Sigmoid colon (tissue), 7 donors: ENCODE measurements around the gene JUND. TPM values are rescaled to one million over a fixed set of nuclear protein-coding genes. Genes with fewer than 3 reads are reported as not detected.

Experiments used
- DNase-seq: peaks from one replicate; pipeline ENCODE4 v3.0.0-alpha.2; 2019
- H3K27ac ChIP-seq, 4 donors: fragments of 200-600 bp; sonication (generic); one replicate each; pipeline ENCODE4 v1.5.1; 2016 to 2019; ENCODE audit warnings: mild to moderate bottlenecking in 1 of 4
- H3K27me3 ChIP-seq, 3 donors: fragments of 200-600 bp; sonication (generic); one replicate each; pipeline ENCODE4 v1.5.1; 2019; ENCODE audit warnings: mild to moderate bottlenecking in 1 of 3
- H3K36me3 ChIP-seq, 4 donors: fragments of 200-600 bp; sonication (generic); one replicate each; pipeline ENCODE4 v1.5.1; 2016 to 2019
- H3K4me1 ChIP-seq, 4 donors: fragments of 200-600 bp; sonication (generic); one replicate each; pipeline ENCODE4 v1.5.1; 2017 to 2019
- H3K4me3 ChIP-seq, 4 donors: fragments of 200-600 bp; sonication (generic); one replicate each; pipeline ENCODE4 v1.5.1; 2017 to 2019; ENCODE audit warnings: mild to moderate bottlenecking in 2 of 4, moderate library complexity in 1 of 4
- H3K9me3 ChIP-seq, 4 donors: fragments of 200-600 bp in 3 of 4; sonication (generic) in 3 of 4; one replicate each; pipeline versions ENCODE4 v1.5.1 to v1.6.1; 2013 to 2019
- CTCF ChIP-seq, 4 experiments: fragments of 450-650 bp in 3 of 4; fragments of 200-600 bp in 1 of 4; IDR thresholded peaks; one replicate each; pipeline ENCODE4 v1.5.1; 2016 to 2019; ENCODE audit warnings: antibody characterized with exemption in 4 of 4, mild to moderate bottlenecking in 3 of 4, moderate library complexity in 2 of 4
- EP300 ChIP-seq, 4 donors: sonication (generic); formaldehyde crosslinking; IDR thresholded peaks; one replicate each; pipeline ENCODE4 v1.6.1; 2017; ENCODE audit warnings: antibody characterized with exemption in 4 of 4
- POLR2A ChIP-seq, 2 donors: fragments of 450-650 bp; IDR thresholded peaks; one replicate each; pipeline ENCODE4 v1.6.1; 2016; ENCODE audit warnings: antibody characterized with exemption in 2 of 2, mild to moderate bottlenecking in 2 of 2, moderate library complexity in 2 of 2
- POLR2AphosphoS5 ChIP-seq, 4 donors: sonication (generic); formaldehyde crosslinking; IDR thresholded peaks; one replicate each; pipeline ENCODE4 v1.6.1; 2017; ENCODE audit warnings: antibody characterized with exemption in 4 of 4
- WGBS, 2 donors: extraction: QIAGEN DNeasy Blood & Tissue Kit; methylation state at CpG; one replicate each; pipeline ENCODE4 v1.1.7; 2013; 5-methylcytosine and 5-hydroxymethylcytosine counted together
- intact Hi-C: fragments of 100-400 bp; cut with DNase I; formaldehyde crosslinking; loops from one replicate; pipeline ENCODE4 v1.15.1; 2023
- polyA plus RNA-seq, 3 donors: library from polyadenylated mRNA; stranded (reverse); fragments of 200-250 nt; gene quantifications; one replicate each; pipeline ENCODE4 v1.2.3, GENCODE V29; 2013
- total RNA-seq, 4 donors: library from RNA; depleted of rRNA; stranded (reverse); fragments of >200 nt; gene quantifications; one replicate each; pipeline ENCODE4 v1.1.0, GENCODE V29; 2016
- donor health status: healthy with polysubstance abuse.
- donor health status: Bipolar disorder and iron deficiency.
- donor health status: healthy.

JUND gene
- total and polyA plus RNA-seq, 7 donors, result 163 to 369 (median 180) TPM

GRCh38 chr19:18313398-18313797 lies 32.0 kb upstream of the JUND start:
- H3K36me3 ChIP-seq, result peaks cover 0 to 53% (median 23%) of the 10 kb centered on the region in 4 donors
- H3K27ac ChIP-seq, result no peak overlapping the region
- intact Hi-C loops, result no loop called here
- DNase-seq, result no peak
- H3K27me3 ChIP-seq, result no peaks in the 10 kb centered on the region
- 97 to 98% methylated on average over 3 of the region's 3 CpGs for WGBS, 2 donors
- peaks cover 0 to 9% (median 0%) of the 10 kb centered on the region in 4 donors for H3K4me1 ChIP-seq
- H3K4me3 ChIP-seq, result no peak overlapping the region
- H3K9me3 ChIP-seq, result no peaks in the 10 kb centered on the region
- TF ChIP-seq EP300 (IDR thresholded peaks at IDR 0.05) (no peak), CTCF (IDR thresholded peaks at IDR 0.05) (no peak), POLR2AphosphoS5 (IDR thresholded peaks at IDR 0.05) (no peak), POLR2A (IDR thresholded peaks at IDR 0.05) (no peak)

- peaks cover 0 to 11% (median 5%) of the 10 kb centered on the region in 4 donors for H3K4me1 ChIP-seq
Measured at GRCh38 chr19:18312092-18312534, 30.7 kb upstream of the JUND start.

GRCh38 chr19:18311502-18312091 lies 30.2 kb upstream of the JUND start:
- intact Hi-C loops, result no loop called here
- H3K27ac ChIP-seq, result no peak overlapping the region
- 72 to 88% methylated on average over 22 of the region's 22 CpGs for WGBS, 2 donors
- TF ChIP-seq EP300 (IDR thresholded peaks at IDR 0.05) (no peak), POLR2AphosphoS5 (IDR thresholded peaks at IDR 0.05) (no peak), POLR2A (IDR thresholded peaks at IDR 0.05) (no peak), CTCF (IDR thresholded peaks at IDR 0.05) (no peak)
- no peaks in the 10 kb centered on the region for H3K9me3 ChIP-seq
- peaks cover 0 to 17% (median 8%) of the 10 kb centered on the region in 4 donors for H3K4me1 ChIP-seq
- H3K4me3 ChIP-seq, result no peak overlapping the region
- H3K36me3 ChIP-seq, result peaks cover 0 to 60% (median 23%) of the 10 kb centered on the region in 4 donors
- no peak for DNase-seq
- no peaks in the 10 kb centered on the region for H3K27me3 ChIP-seq

More at GRCh38 chr19:18312092-18312534, 30.7 kb upstream of the JUND start:
- H3K27me3 ChIP-seq, result no peaks in the 10 kb centered on the region
- 87 to 95% methylated on average over 11 of the region's 11 CpGs for WGBS, 2 donors
- intact Hi-C loops, result no loop called here
- H3K9me3 ChIP-seq, result no peaks in the 10 kb centered on the region
- no peak for TF ChIP-seq POLR2A (IDR thresholded peaks at IDR 0.05)
- TF ChIP-seq EP300 (IDR thresholded peaks at IDR 0.05), result no peak
- TF ChIP-seq CTCF (IDR thresholded peaks at IDR 0.05), result no peak
- no peak for TF ChIP-seq POLR2AphosphoS5 (IDR thresholded peaks at IDR 0.05)
- DNase-seq, result no peak
- H3K27ac ChIP-seq, result no peak overlapping the region
- peaks cover 0 to 60% (median 23%) of the 10 kb centered on the region in 4 donors for H3K36me3 ChIP-seq
- H3K4me3 ChIP-seq, result no peak overlapping the region

- Histone ChIP-seq H3K27ac (no peak overlapping the region), H3K4me1 (peaks cover 0 to 23% (median 14%) of the 10 kb centered on the region in 4 donors)
Measured at GRCh38 chr19:18310966-18311365, 29.5 kb upstream of the JUND start.

More at GRCh38 chr19:18310966-18311365, 29.5 kb upstream of the JUND start:
- no peak overlapping the region for H3K4me3 ChIP-seq
- peaks cover 0 to 60% (median 23%) of the 10 kb centered on the region in 4 donors for H3K36me3 ChIP-seq
- intact Hi-C loops, result no loop called here
- H3K9me3 ChIP-seq, result no peaks in the 10 kb centered on the region
- WGBS, 2 donors, result 57 to 84% methylated on average over 13 of the region's 13 CpGs
- H3K27me3 ChIP-seq, result no peaks in the 10 kb centered on the region
- DNase-seq, result no peak
- TF ChIP-seq POLR2AphosphoS5 (IDR thresholded peaks at IDR 0.05) (no peak), POLR2A (IDR thresholded peaks at IDR 0.05) (no peak), CTCF (IDR thresholded peaks at IDR 0.05) (no peak), EP300 (IDR thresholded peaks at IDR 0.05) (no peak)
